NCI-H1694 (cell line): ENCODE results near the gene P2RX7.

ENCODE experiments used
- DNase-seq: peaks from one replicate; lab custom pipeline; 2025; lab: John Stamatoyannopoulos, UW

P2RX7 gene

DNA sequence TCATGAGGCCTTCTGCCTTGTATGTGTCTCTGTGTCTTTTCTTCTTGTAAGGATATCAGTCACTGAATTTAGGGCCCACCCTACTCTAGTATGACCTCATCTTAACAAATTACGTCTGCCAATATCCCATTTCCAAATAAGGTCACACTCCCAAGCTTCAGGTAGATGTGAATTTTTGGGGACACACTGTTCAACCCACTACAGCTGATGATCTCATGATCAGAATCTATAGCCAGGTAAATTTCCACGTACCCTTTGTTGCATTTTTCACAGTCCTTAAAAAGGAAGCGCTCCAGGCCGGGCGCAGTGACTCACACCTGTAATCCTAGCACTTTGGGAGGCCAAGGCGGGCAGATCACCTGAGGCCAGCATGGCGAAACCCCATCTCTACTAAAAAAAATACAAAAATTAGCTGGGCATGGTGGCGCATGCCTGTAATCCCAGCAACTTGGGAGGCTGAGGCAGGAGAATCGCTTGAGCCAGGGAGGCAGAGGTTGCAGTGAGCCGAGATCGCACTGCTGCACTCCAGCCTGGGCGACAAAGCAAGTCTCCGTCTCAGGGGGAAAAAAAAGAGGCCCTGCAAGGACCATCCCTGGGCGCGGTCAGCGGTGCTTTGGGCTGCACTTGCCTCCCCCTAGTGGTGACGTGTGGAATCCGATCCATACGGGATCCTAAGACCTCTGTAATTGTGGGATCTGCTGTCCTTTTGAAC, 97.3 kb downstream of the P2RX7 start:
- DNase-seq: peak; percentile 2

- DNase-seq: no peak
These were observed 97.8 kb downstream of the P2RX7 start for GRCh38 chr12:121230538-121230907.

DNA sequence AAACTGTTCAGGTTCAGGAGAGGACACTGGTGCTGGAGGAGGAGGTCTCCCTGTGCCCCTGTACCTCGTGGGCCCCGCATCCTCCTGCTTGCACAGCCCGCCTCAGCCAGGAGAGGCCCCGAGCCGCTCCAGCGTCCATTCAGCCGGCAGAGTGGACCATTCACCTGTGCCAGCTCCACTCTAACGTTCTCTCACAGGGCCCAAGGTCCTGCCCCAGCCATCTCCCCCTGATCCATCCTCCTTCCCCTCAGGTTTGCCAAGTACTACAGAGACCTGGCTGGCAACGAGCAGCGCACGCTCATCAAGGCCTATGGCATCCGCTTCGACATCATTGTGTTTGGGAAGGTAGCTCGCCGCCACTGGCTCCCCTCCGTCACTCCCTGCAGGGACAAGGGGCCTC, 99.5 kb downstream of the P2RX7 start:
- no peak for DNase-seq

- no peak for DNase-seq
These were observed 100.4 kb downstream of the P2RX7 start for GRCh38 chr12:121232977-121233627.

DNA sequence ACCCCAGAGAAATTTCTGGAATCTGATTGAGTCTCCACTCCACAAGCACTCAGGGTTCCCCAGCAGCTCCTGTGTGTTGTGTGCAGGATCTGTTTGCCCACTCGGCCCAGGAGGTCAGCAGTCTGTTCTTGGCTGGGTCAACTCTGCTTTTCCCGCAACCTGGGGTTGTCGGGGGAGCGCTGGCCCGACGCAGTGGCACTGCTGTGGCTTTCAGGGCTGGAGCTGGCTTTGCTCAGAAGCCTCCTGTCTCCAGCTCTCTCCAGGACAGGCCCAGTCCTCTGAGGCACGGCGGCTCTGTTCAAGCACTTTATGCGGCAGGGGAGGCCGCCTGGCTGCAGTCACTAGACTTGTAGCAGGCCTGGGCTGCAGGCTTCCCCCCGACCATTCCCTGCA, 100.9 kb downstream of the P2RX7 start:
- DNase-seq: no peak

DNA sequence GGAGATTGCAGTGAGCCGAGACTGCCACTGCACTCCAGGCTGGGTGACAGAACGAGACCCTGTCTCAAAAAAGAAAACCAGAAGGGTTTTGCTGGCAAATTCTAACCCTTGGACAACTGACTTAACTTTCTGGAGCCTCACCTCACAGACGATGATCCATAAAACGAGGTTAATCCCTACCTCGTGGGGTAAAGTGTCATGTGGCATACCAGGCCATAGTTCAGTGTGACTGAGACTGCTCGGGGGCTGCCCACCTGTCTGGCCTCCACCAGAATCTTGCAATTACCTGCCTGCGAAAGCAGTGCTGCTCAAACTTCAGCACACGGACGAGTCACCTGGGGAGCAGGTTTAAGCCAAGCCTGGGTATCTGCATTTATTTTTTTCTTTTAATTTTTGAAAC, 104.1 kb downstream of the P2RX7 start:
- no peak for DNase-seq

DNA sequence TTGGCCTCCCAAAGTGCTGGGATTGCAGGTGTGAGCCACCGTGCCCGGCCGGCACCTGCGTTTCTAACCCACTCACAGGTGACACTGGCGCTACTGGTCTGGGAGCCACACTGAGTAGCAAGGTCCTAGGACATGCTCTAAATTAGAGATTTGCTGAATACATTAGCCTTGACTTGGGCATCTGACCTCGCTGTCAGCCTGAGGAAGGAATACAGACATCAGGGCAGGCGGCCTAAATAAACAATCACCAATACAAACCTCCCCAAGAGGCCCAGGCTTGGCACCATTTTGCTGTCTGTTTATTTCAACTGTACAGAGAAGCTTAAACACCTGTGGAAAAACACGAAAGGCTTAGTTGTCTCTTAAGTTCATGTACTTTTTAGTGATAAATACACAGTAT, 104.7 kb downstream of the P2RX7 start:
- DNase-seq: no peak
